Osteoblast (primary cell): ENCODE measurements around the gene STK32C. TPM values are rescaled to one million over a fixed set of nuclear protein-coding genes. Genes with fewer than 3 reads are reported as not detected.

Experiments used
- DNase-seq: peaks from one replicate; pipeline ENCODE4 v3.0.0; 2011; ENCODE audit warnings: low spot score, mixed read lengths; ENCODE audit not compliant: insufficient read length; ENCODE audit errors: missing footprints
- H2AFZ ChIP-seq: 2 replicates; pipeline ENCODE4 v1.6.0; 2011; ENCODE audit warnings: mild to moderate bottlenecking, low read length
- H3K27ac ChIP-seq: 2 replicates; pipeline ENCODE4 v1.5.1; 2011; ENCODE audit warnings: mild to moderate bottlenecking, low read depth, low read length, moderate library complexity
- H3K27me3 ChIP-seq: 2 replicates; pipeline ENCODE4 v1.6.0; 2012; ENCODE audit warnings: mild to moderate bottlenecking, control low read depth, inconsistent platforms, low read length, moderate library complexity; ENCODE audit not compliant: insufficient read depth
- H3K36me3 ChIP-seq: 2 replicates; pipeline ENCODE4 v1.5.1; 2011; ENCODE audit warnings: mild to moderate bottlenecking, low read length, control low read depth, moderate library complexity; ENCODE audit not compliant: insufficient read depth
- H3K4me1 ChIP-seq: 2 replicates; pipeline ENCODE4 v1.5.1; 2011; ENCODE audit warnings: mild to moderate bottlenecking, low read length, control low read depth, moderate library complexity; ENCODE audit not compliant: insufficient read depth
- H3K4me2 ChIP-seq: 2 replicates; pipeline ENCODE4 v1.6.0; 2011; ENCODE audit warnings: mild to moderate bottlenecking, low read length; ENCODE audit not compliant: insufficient read depth
- H3K4me3 ChIP-seq: fragments of 200-600 bp; sonication (generic); 3 replicates; pipeline ENCODE4 v1.5.1; 2012; ENCODE audit warnings: mild to moderate bottlenecking, low read length, inconsistent platforms; ENCODE audit not compliant: insufficient read depth
- H3K79me2 ChIP-seq: 2 replicates; pipeline ENCODE4 v1.6.0; 2012; ENCODE audit warnings: mild to moderate bottlenecking, low read length, control low read depth, inconsistent platforms; ENCODE audit not compliant: insufficient read depth
- H3K9me3 ChIP-seq: 2 replicates; pipeline ENCODE4 v1.5.1; 2011; ENCODE audit warnings: low read depth, low read length, control low read depth
- H4K20me1 ChIP-seq: 2 replicates; pipeline ENCODE4 v1.6.0; 2012; ENCODE audit warnings: mild to moderate bottlenecking, low read length, control low read depth; ENCODE audit not compliant: insufficient read depth
- total RNA-seq: library from RNA; depleted of rRNA; stranded (reverse); fragments of >200 nt; gene quantifications from 2 replicates; pipeline ENCODE4 v1.2.3, GENCODE V29; 2012
- TF ChIP-seq, protein P1 (sequence below): IDR thresholded peaks from 2 replicates; pipeline ENCODE4 v1.5.1; 2011; ENCODE audit warnings: mild to moderate bottlenecking, low read depth, low read length, moderate library complexity; ENCODE audit errors: extremely low read depth

STK32C gene
- total RNA-seq, 1 donor: 14.5 TPM

DNA sequence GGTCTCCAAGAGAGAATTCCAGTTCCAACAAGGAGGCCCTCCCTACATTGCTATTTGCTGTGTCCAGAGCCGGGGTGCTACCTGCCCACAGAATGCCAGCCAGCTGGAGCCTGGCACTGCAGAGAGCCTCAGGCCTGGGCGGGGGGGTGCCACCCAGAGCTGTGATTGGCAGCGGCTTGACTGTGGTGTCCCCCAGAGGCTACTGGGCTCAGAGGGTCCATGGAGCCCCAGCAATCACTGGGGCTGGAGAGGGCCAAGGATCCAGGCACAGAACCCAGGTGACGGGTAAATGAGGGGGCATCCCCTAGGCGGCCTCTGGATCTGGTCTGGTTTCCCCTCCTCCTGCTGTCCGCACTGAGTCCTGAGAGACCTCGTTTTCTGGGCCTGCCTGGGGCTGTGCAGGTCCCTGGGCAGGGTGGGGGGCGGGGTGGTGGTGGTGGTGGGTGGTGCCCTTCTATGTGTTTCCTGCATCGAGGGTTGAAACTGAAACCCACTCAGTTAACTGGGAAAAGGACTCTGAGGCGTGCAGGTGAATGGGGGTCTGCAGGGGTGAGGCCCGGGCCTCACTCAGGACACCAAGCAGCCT is 108.4 kb downstream of the STK32C start:
- Histone ChIP-seq H3K4me1 (no peaks in the 10 kb centered on the region), H3K4me3 (no peak overlapping the region), H3K9me3 (no peaks in the 10 kb centered on the region), H2AFZ (no peak overlapping the region), H3K4me2 (no peak overlapping the region), H3K27me3 (no peaks in the 10 kb centered on the region), H3K79me2 (no peaks in the 10 kb centered on the region), H4K20me1 (no peaks in the 10 kb centered on the region), H3K27ac (no peak overlapping the region), H3K36me3 (no peaks in the 10 kb centered on the region)
- DNase-seq: peak; percentile 87
- TF ChIP-seq, protein P1, sequence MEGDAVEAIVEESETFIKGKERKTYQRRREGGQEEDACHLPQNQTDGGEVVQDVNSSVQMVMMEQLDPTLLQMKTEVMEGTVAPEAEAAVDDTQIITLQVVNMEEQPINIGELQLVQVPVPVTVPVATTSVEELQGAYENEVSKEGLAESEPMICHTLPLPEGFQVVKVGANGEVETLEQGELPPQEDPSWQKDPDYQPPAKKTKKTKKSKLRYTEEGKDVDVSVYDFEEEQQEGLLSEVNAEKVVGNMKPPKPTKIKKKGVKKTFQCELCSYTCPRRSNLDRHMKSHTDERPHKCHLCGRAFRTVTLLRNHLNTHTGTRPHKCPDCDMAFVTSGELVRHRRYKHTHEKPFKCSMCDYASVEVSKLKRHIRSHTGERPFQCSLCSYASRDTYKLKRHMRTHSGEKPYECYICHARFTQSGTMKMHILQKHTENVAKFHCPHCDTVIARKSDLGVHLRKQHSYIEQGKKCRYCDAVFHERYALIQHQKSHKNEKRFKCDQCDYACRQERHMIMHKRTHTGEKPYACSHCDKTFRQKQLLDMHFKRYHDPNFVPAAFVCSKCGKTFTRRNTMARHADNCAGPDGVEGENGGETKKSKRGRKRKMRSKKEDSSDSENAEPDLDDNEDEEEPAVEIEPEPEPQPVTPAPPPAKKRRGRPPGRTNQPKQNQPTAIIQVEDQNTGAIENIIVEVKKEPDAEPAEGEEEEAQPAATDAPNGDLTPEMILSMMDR: no peak

DNA sequence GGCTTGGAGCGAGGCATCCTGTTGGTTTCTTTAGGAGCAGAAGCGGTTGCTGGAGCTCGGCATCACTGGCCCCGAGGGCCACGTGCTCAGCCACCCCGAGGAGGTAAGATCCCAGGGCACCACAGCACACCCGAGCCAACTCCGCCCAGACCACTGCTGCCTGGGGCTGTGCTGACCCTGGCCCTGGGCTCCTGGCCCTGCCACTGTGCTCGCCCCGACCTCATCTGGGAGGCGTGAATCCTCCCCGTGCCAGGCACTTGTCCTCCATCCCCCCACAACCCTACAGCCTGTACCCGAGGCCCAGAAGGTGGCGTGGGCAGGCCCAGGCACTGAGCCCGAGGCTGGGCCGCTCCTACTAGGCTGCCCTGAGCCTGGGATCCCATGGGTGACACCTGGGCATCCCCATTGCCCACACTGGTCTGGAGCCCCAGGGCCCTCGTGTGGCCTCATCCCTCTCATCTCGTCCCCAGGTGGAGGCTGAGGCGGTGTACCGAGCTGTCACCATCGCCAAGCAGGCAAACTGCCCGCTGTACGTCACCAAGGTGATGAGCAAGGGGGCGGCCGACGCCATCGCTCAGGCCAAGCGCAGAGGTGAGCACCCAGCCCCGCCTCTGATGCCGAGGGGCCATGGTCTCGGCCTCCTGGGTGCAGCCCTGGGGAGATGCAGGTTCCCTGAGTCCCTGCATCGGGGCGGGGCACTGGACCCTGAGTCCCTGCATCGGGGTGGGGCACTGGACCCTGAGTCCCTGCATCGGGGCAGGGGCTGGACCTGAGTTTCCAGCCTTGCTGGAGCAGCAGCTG is 109.2 kb downstream of the STK32C start:
- H4K20me1 ChIP-seq: no peaks in the 10 kb centered on the region
- TF ChIP-seq, protein P1: no peak
- no peaks in the 10 kb centered on the region for H3K9me3 ChIP-seq
- no peaks in the 10 kb centered on the region for H3K4me1 ChIP-seq
- no peaks in the 10 kb centered on the region for H3K36me3 ChIP-seq
- no peak overlapping the region for H2AFZ ChIP-seq
- no peaks in the 10 kb centered on the region for H3K79me2 ChIP-seq
- H3K4me3 ChIP-seq: no peak overlapping the region
- no peak overlapping the region for H3K4me2 ChIP-seq
- peak; percentile 78 for DNase-seq
- H3K27ac ChIP-seq: no peak overlapping the region
- H3K27me3 ChIP-seq: no peaks in the 10 kb centered on the region

DNA sequence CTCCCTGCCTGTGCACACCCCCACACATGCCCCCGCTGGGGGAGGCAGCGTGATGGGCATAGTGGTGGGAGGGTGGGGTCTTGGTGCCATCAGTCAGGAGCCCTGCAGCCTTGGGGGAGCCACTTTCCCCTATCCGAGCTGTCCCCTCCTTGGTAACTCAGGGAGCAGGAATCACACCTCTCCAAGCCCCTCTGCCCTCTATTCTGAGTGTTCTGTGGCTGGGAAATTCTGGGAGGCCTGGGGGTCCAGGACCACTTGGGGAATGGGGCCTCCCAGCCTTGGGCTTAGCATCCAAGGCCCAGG is 109.7 kb downstream of the STK32C start:
- no peak overlapping the region for H2AFZ ChIP-seq
- H4K20me1 ChIP-seq: no peaks in the 10 kb centered on the region
- H3K36me3 ChIP-seq: no peaks in the 10 kb centered on the region
- no peak overlapping the region for H3K4me3 ChIP-seq
- no peaks in the 10 kb centered on the region for H3K9me3 ChIP-seq
- no peak overlapping the region for H3K4me2 ChIP-seq
- H3K27ac ChIP-seq: no peak overlapping the region
- TF ChIP-seq, protein P1: no peak
- peak; percentile 90 for DNase-seq
- no peaks in the 10 kb centered on the region for H3K27me3 ChIP-seq
- no peaks in the 10 kb centered on the region for H3K4me1 ChIP-seq
- H3K79me2 ChIP-seq: no peaks in the 10 kb centered on the region

DNA sequence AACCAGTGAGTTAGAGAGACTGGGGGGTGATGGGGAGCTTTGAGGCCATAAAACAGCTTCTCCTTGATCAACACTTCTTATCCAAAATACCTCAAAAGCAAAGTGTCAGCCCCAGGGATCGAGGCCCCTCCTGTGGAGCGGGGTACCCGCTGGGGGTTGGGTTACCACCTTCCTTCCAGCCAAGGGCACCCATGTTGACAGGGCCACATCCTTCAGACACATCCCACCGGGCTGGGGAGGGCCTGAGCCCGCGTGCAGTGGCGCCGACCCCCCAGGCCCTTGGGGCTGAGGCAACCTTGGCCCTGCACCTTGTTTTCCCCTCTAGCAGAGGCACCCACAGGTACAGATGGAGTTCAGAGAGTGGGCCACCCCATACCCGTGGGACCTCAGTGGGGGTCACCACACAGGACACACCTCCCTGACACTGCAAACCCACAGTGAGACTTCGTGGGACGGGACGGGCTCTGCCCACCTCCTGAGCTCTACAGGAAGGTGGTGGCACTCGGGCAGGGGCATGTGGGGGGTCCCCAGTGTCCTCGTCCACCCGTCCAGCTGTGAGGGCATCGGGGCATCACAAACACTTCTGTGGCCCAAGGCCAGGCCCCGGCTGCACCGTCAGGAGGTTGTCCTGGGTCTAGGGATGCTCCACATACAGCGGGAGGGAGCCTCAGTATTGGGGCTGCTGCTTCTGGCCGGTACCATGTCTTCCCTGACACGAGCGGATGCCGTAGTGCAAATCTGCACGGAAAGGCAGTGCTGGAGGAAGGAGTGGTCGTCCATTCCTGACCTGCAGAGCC is 110.3 kb downstream of the STK32C start:
- peak; percentile 86 for DNase-seq
- Histone ChIP-seq H3K27me3 (no peaks in the 10 kb centered on the region), H3K79me2 (no peaks in the 10 kb centered on the region), H3K4me1 (no peaks in the 10 kb centered on the region), H3K4me3 (no peak overlapping the region), H3K27ac (no peak overlapping the region), H3K4me2 (no peak overlapping the region), H3K36me3 (no peaks in the 10 kb centered on the region), H4K20me1 (no peaks in the 10 kb centered on the region), H2AFZ (no peak overlapping the region), H3K9me3 (no peaks in the 10 kb centered on the region)
- TF ChIP-seq, protein P1: no peak
